ENCODE results near the gene PHACTR4.
"Not testable (repeated sequence)": the region's sequence is repeated elsewhere in the genome, so short reads cannot be mapped to it uniquely, and the experiment has no call there.

PHACTR4 gene

DNA sequence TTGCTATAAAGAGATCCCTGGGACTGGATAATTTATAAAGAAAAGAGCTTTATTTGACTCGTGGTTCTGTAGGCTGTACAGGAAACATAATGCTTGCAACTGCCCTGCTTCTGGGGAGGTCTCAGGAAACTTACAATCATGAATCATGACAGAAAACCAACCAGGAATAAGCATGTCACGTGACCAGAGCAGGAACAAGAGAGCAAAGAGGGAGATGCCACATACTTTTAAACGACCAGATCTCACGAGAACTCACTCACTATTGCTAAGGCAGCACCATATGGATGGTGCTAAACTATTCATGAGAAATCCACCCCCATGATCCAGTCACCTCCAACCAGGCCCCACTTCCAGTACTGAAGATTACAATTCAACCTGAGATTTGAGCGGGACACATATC is 86.5 kb downstream of the PHACTR4 start:
- H3K4me1 ChIP-seq (ENCODE audit: control insufficient read depth, insufficient read depth, low read length) = no peaks in the 10 kb centered on the region
- H3K27me3 ChIP-seq (ENCODE audit: control insufficient read depth, insufficient read depth, low read length) = no peaks in the 10 kb centered on the region
- H3K9me3 ChIP-seq (ENCODE audit: control insufficient read depth, insufficient read depth, low read depth, low read length) = no peaks in the 10 kb centered on the region
- no peak overlapping the region for H3K9ac ChIP-seq (ENCODE audit: low read length)
- H3K4me3 ChIP-seq (ENCODE audit: low read depth, low read length) = no peak overlapping the region
- H3K27ac ChIP-seq (ENCODE audit: low read depth, low read length) = no peak overlapping the region
- peaks cover 19% of the 10 kb centered on the region; the same call in 1 of the 2 replicates for H3K36me3 ChIP-seq (ENCODE audit: control insufficient read depth, insufficient read depth, low read length)

DNA sequence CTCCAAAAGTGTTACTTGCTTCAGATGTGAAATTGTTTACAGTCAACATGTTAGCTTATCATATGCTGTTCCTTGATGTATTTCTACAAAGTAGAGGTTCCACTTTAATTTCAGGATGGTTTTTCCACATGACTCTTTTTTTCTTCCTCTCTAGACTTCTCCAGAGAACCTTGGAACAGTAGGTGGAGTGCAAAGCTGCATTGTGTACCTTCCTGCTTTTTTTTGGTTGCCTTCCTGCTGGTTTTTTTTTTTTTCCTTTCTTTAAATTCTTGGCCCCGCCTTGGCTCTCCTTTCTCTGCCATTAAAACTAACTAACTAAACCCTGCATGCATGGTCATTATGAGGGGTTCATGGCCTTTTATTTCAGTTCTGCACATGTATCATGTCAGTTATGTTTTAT is 88.1 kb downstream of the PHACTR4 start:
- Histone ChIP-seq H3K9ac (ENCODE audit: low read length) (no peak overlapping the region), H3K36me3 (ENCODE audit: control insufficient read depth, insufficient read depth, low read length) (peaks cover 19% of the 10 kb centered on the region; the same call in 1 of the 2 replicates), H3K27ac (ENCODE audit: low read depth, low read length) (no peak overlapping the region), H3K9me3 (ENCODE audit: control insufficient read depth, insufficient read depth, low read depth, low read length) (no peaks in the 10 kb centered on the region), H3K4me1 (ENCODE audit: control insufficient read depth, insufficient read depth, low read length) (no peaks in the 10 kb centered on the region), H3K4me3 (ENCODE audit: low read depth, low read length) (no peak overlapping the region), H3K27me3 (ENCODE audit: control insufficient read depth, insufficient read depth, low read length) (no peaks in the 10 kb centered on the region)

DNA sequence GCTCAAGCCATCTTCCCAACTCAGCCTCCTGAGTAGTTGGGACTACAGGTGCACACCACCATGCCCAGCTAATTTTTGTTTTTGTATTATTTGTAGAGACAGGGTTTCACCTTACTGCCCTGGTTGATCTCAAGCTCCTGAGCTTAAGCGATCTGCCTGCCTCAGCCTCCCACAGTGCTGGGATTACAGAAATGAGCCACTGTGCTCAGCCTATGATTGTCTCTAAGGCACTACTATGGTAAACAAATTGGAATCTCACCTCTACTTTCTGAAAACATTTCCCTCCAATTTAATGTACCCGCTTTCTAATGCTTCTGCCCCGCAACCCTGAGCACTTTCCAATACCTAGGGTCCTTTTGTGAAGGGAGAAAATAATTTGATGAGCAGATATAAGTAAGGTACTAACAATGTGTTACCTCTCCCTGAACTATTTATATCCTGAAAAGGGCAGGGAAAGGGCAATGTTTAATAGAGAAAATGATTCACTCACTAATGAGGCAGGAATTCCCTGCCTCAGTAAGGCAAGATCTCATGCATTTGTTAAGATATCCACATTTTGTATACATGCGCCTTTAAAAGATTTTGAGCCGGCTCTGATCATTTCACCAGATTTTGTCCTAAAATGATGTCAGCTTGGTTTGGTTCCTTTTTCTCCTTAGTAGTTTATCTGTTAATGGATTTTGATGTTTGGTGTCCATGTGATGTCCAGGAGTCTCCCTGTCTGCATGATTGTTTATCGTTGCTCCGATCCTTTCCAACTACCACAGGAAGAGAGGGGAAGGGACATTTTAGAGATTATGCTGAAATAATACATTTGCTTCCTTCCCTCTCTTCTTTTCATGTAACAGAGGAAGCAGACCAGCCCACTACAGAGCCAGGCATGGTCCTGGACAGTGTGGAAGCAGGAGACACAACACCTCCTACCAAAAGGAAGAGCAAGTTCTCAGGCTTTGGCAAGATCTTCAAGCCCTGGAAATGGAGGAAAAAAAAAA is 89.0 kb downstream of the PHACTR4 start:
- Histone ChIP-seq H3K9me3 (ENCODE audit: control insufficient read depth, insufficient read depth, low read depth, low read length) (no peaks in the 10 kb centered on the region), H3K27ac (ENCODE audit: low read depth, low read length) (no peak overlapping the region), H3K9ac (ENCODE audit: low read length) (no peak overlapping the region), H3K27me3 (ENCODE audit: control insufficient read depth, insufficient read depth, low read length) (no peaks in the 10 kb centered on the region), H3K4me3 (ENCODE audit: low read depth, low read length) (no peak overlapping the region), H3K36me3 (ENCODE audit: control insufficient read depth, insufficient read depth, low read length) (peaks cover 23% of the 10 kb centered on the region), H3K4me1 (ENCODE audit: control insufficient read depth, insufficient read depth, low read length) (no peaks in the 10 kb centered on the region)

DNA sequence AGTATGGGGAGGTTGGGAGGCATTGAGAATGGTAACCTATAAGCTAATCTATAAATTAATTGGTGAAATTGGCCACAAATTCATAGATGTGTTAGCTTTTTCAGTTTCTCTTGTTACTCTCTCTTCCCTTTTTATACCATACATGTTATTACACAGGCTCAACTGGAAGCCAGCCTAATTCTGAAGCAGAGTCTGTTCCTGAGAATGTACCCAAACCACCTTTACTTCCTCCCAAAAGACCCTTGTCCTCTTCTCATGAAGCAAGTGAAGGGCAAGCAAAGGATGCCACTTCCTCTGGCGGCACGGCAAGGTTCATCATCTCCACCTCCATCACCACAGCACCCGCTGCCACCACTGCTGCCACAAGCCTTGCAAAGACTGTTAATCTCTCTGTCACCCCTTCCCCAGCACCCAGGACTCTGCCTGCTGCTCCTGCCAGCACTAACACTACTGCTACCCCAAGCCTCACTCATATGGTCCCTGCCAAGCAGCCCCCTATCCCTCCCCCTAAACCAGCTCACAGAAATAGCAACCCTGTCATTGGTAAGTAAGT is 96.8 kb downstream of the PHACTR4 start:
- no peaks in the 10 kb centered on the region for H3K27me3 ChIP-seq (ENCODE audit: control insufficient read depth, insufficient read depth, low read length)
- no peak overlapping the region for H3K27ac ChIP-seq (ENCODE audit: low read depth, low read length)
- no peak overlapping the region for H3K4me3 ChIP-seq (ENCODE audit: low read depth, low read length)
- H3K4me1 ChIP-seq (ENCODE audit: control insufficient read depth, insufficient read depth, low read length) = no peaks in the 10 kb centered on the region
- no peaks in the 10 kb centered on the region for H3K9me3 ChIP-seq (ENCODE audit: control insufficient read depth, insufficient read depth, low read depth, low read length)
- H3K36me3 ChIP-seq (ENCODE audit: control insufficient read depth, insufficient read depth, low read length) = peaks cover 37% of the 10 kb centered on the region
- H3K9ac ChIP-seq (ENCODE audit: low read length) = no peak overlapping the region

DNA sequence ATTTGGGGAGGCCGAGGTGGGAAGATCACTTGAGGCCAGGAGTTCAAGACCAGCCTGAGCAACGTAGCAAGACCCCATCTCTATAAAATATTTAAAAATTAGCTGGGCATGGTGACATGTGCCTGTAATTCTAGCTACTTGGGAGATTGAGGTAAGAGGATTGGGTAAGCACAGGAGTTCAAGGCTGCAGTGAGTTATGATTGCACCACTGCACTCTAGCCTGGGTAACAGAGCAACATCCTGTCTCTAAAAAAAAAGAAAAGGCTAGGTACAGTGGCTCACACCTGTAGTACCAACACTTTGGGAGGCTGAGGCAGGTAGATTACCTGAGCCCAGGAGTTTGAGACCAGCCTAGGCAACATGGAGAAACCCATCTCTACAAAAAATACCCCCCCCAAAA is 100.6 kb downstream of the PHACTR4 start:
- no peak overlapping the region for H3K9ac ChIP-seq (ENCODE audit: low read length)

DNA sequence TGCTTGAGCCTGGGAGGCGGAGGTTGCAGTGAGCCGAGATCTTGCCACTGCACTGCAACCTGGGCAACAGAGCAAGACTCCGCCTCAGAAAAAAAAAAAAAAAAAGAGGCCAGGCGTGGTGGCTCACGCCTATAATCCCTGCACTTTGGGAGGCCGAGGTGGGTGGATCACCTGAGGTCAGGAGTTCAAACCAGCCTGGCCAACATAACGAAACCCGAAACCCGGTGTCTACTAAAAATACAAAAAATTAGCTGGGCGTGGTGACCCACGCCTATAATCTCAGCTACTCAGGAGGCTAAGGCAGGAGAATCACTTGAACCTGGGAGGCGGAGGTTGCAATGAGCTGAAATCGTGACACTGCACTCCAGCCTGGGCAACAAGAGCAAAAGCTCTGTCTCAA is 110.0 kb downstream of the PHACTR4 start:
- not testable (repeated sequence) for H3K9me3 ChIP-seq (ENCODE audit: control insufficient read depth, insufficient read depth, low read depth, low read length); H3K27me3 ChIP-seq (ENCODE audit: control insufficient read depth, insufficient read depth, low read length); H3K4me1 ChIP-seq (ENCODE audit: control insufficient read depth, insufficient read depth, low read length); H3K4me3 ChIP-seq (ENCODE audit: low read depth, low read length); H3K27ac ChIP-seq (ENCODE audit: low read depth, low read length); H3K9ac ChIP-seq (ENCODE audit: low read length)
- peaks cover 72% of the 10 kb centered on the region for H3K36me3 ChIP-seq (ENCODE audit: control insufficient read depth, insufficient read depth, low read length)

More for the DNA sequence above, 100.6 kb downstream of the PHACTR4 start:
- Histone ChIP-seq H3K36me3 (ENCODE audit: control insufficient read depth, insufficient read depth, low read length) (peaks cover 46% of the 10 kb centered on the region), H3K4me1 (ENCODE audit: control insufficient read depth, insufficient read depth, low read length) (no peaks in the 10 kb centered on the region), H3K27me3 (ENCODE audit: control insufficient read depth, insufficient read depth, low read length) (no peaks in the 10 kb centered on the region), H3K9me3 (ENCODE audit: control insufficient read depth, insufficient read depth, low read depth, low read length) (no peaks in the 10 kb centered on the region), H3K27ac (ENCODE audit: low read depth, low read length) (no peak overlapping the region), H3K4me3 (ENCODE audit: low read depth, low read length) (no peak overlapping the region)

DNA sequence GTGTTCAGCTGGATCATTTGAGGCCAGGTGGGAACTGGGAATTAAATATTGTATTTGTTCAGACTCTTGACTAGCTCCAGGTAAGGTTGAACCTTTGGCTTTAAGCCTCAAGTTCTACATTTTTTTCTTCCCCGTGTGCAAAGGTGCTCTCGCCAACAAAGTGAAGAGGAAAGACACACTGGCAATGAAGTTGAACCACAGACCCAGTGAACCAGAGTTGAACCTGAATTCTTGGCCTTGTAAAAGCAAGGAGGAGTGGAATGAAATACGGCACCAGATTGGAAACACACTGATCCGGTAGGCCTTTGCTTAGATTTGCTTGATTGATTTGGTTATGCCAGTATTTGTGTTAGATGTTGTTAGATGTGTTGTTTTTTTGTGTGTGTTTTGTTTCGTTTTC is 110.8 kb downstream of the PHACTR4 start:
- Histone ChIP-seq H3K4me1 (ENCODE audit: control insufficient read depth, insufficient read depth, low read length) (no peaks in the 10 kb centered on the region), H3K36me3 (ENCODE audit: control insufficient read depth, insufficient read depth, low read length) (peaks cover 69% of the 10 kb centered on the region), H3K9me3 (ENCODE audit: control insufficient read depth, insufficient read depth, low read depth, low read length) (no peaks in the 10 kb centered on the region), H3K4me3 (ENCODE audit: low read depth, low read length) (no peak overlapping the region), H3K9ac (ENCODE audit: low read length) (no peak overlapping the region), H3K27me3 (ENCODE audit: control insufficient read depth, insufficient read depth, low read length) (no peaks in the 10 kb centered on the region), H3K27ac (ENCODE audit: low read depth, low read length) (no peak overlapping the region)

DNA sequence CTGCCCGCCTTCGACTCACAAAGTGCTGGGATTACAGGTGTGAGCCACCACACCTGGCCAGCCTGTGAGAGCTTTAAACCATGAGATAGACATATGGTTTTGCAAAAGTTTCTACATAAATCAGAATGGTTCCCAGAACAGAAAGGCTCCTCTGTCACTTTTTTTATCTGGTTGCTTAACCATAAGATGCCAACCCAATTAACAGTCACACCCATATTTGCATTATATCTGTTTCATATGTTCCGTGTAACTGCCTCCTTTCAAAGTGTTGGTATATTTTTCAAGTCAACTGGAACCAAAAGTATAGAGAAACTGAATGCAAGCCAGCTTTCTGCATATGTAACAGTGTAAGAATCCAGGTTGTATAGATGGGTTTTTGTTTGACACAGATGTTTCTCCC is 112.6 kb downstream of the PHACTR4 start:
- Histone ChIP-seq H3K36me3 (ENCODE audit: control insufficient read depth, insufficient read depth, low read length) (peaks cover 66% of the 10 kb centered on the region), H3K4me1 (ENCODE audit: control insufficient read depth, insufficient read depth, low read length) (no peaks in the 10 kb centered on the region), H3K9me3 (ENCODE audit: control insufficient read depth, insufficient read depth, low read depth, low read length) (no peaks in the 10 kb centered on the region), H3K4me3 (ENCODE audit: low read depth, low read length) (no peak overlapping the region), H3K9ac (ENCODE audit: low read length) (no peak overlapping the region), H3K27me3 (ENCODE audit: control insufficient read depth, insufficient read depth, low read length) (no peaks in the 10 kb centered on the region), H3K27ac (ENCODE audit: low read depth, low read length) (no peak overlapping the region)

DNA sequence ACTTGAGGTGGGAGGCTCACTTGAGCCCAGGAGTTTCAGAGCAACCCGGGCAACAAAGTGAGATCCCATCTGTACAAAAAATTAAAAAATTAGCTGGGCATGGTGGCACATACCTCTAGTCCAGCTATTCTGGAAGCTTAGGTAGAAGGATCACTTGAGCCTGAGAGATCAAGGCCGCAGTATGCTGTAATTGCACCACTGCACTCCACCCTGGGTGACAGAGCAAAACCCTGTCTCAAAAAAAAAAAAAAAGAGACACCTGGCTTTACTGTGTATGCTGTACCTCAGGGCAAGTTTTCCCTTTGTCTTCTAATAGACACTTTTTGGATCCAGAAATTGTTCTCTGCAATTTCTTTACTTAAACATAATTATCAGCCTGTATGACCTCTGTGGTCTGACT is 113.2 kb downstream of the PHACTR4 start:
- Histone ChIP-seq H3K4me1 (ENCODE audit: control insufficient read depth, insufficient read depth, low read length) (no peaks in the 10 kb centered on the region), H3K36me3 (ENCODE audit: control insufficient read depth, insufficient read depth, low read length) (peaks cover 62% of the 10 kb centered on the region), H3K4me3 (ENCODE audit: low read depth, low read length) (no peak overlapping the region), H3K27me3 (ENCODE audit: control insufficient read depth, insufficient read depth, low read length) (no peaks in the 10 kb centered on the region), H3K9ac (ENCODE audit: low read length) (no peak overlapping the region), H3K9me3 (ENCODE audit: control insufficient read depth, insufficient read depth, low read depth, low read length) (no peaks in the 10 kb centered on the region), H3K27ac (ENCODE audit: low read depth, low read length) (no peak overlapping the region; the same call in 1 of the 2 replicates)

DNA sequence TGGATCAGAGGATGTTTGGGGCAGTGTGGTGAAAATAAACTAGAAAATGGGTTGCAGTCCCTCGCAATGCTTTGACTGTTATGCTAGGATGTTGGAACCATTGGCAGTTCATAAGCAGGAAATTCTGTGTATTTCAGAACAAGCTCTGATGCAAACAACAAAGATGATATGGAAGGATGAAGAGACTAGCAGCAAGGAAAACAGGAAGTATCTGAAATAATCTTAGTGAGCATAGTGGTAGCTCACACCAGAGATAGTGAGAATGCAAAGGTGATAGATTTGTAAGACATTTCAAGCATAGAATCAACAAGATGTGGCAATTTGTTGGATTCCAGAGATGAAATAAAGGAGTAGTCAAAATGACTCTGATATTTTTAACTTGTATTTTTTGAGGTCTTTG is 125.2 kb downstream of the PHACTR4 start:
- H3K27me3 ChIP-seq (ENCODE audit: control insufficient read depth, insufficient read depth, low read length) = no peaks in the 10 kb centered on the region
- H3K27ac ChIP-seq (ENCODE audit: low read depth, low read length) = no peak overlapping the region
- H3K4me1 ChIP-seq (ENCODE audit: control insufficient read depth, insufficient read depth, low read length) = no peaks in the 10 kb centered on the region
- H3K36me3 ChIP-seq (ENCODE audit: control insufficient read depth, insufficient read depth, low read length) = peaks cover 61% of the 10 kb centered on the region
- no peaks in the 10 kb centered on the region for H3K9me3 ChIP-seq (ENCODE audit: control insufficient read depth, insufficient read depth, low read depth, low read length)
- no peak overlapping the region for H3K9ac ChIP-seq (ENCODE audit: low read length)
- no peak overlapping the region for H3K4me3 ChIP-seq (ENCODE audit: low read depth, low read length)

DNA sequence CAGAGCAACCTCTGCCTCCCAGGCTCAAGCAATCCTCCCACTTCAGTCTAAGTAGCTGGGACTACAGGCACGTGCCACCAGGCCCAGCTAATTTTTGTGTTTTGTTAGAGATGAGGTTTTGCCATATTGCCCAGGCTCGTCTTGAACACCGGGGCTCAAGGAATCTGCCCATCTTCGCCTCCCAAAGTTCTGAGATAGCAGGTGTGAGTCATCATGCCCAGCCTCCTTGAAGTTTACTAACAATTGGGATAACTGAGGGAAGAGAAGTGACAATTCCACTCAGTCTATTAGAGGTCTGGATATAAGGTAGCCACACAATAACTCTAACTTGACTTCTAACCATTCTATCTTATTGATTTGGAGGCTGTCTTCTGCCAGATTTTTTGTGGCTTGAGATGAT is 130.0 kb downstream of the PHACTR4 start:
- Histone ChIP-seq H3K9ac (ENCODE audit: low read length) (no peak overlapping the region), H3K4me3 (ENCODE audit: low read depth, low read length) (no peak overlapping the region), H3K36me3 (ENCODE audit: control insufficient read depth, insufficient read depth, low read length) (peaks cover 24% of the 10 kb centered on the region), H3K27me3 (ENCODE audit: control insufficient read depth, insufficient read depth, low read length) (no peaks in the 10 kb centered on the region), H3K27ac (ENCODE audit: low read depth, low read length) (no peak overlapping the region), H3K9me3 (ENCODE audit: control insufficient read depth, insufficient read depth, low read depth, low read length) (no peaks in the 10 kb centered on the region), H3K4me1 (ENCODE audit: control insufficient read depth, insufficient read depth, low read length) (no peaks in the 10 kb centered on the region)

All from HUES6 (cell line).